Mesenchymal stem cell (in vitro differentiated cells and primary cell): Measurements from ENCODE around the gene AFAP1L2.
A peak's percentile ranks its signal among the peaks of the same experiment; 100 is the strongest.

Experiments
- DNase-seq: peaks from one replicate; pipeline ENCODE4 v3.0.0-alpha.2; 2013
- H2AFZ ChIP-seq: one replicate; pipeline ENCODE4 v1.6.1; 2013; ENCODE audit warnings: low read depth, mild to moderate bottlenecking, control low read depth, inconsistent platforms, low read length, moderate library complexity
- H2AK5ac ChIP-seq: 2 replicates; pipeline ENCODE4 v1.6.1; 2013; ENCODE audit warnings: low read length, moderate library complexity, mild to moderate bottlenecking, inconsistent platforms; ENCODE audit not compliant: severe bottlenecking
- H2BK120ac ChIP-seq: one replicate; pipeline ENCODE4 v1.6.1; 2013; ENCODE audit warnings: low read depth, mild to moderate bottlenecking, inconsistent platforms, low read length, moderate library complexity
- H2BK12ac ChIP-seq, 2 experiments: one replicate each; pipeline ENCODE4 v1.6.1; 2013; ENCODE audit warnings: inconsistent platforms in 2 of 2, low read length in 2 of 2, mild to moderate bottlenecking in 2 of 2, moderate library complexity in 2 of 2, control low read depth in 1 of 2
- H2BK15ac ChIP-seq: one replicate; pipeline ENCODE4 v1.6.1; 2013; ENCODE audit warnings: mild to moderate bottlenecking, low read depth, inconsistent platforms; ENCODE audit not compliant: poor library complexity, severe bottlenecking
- H2BK5ac ChIP-seq: 2 replicates; pipeline ENCODE4 v1.6.1; 2013; ENCODE audit warnings: low read depth, mild to moderate bottlenecking, low read length, control low read depth, inconsistent platforms; ENCODE audit not compliant: poor library complexity, severe bottlenecking
- H3K14ac ChIP-seq, 2 experiments: one replicate each; pipeline ENCODE4 v1.6.1; 2013; ENCODE audit warnings: inconsistent platforms in 2 of 2, low read length in 2 of 2, control low read depth in 1 of 2, mild to moderate bottlenecking in 1 of 2, moderate library complexity in 1 of 2
- H3K18ac ChIP-seq, 2 experiments: one replicate each; pipeline ENCODE4 v1.6.1; 2013; ENCODE audit warnings: inconsistent platforms in 2 of 2, low read length in 2 of 2, control low read depth in 1 of 2, low read depth in 1 of 2, mild to moderate bottlenecking in 1 of 2
- H3K23ac ChIP-seq, 2 experiments: one replicate each; pipeline ENCODE4 v1.6.1; 2013; ENCODE audit warnings: inconsistent platforms in 2 of 2, low read length in 2 of 2, mild to moderate bottlenecking in 2 of 2, moderate library complexity in 2 of 2, control low read depth in 1 of 2
- H3K27ac ChIP-seq: 2 replicates; pipeline ENCODE4 v1.5.1; 2013; ENCODE audit warnings: mild to moderate bottlenecking, moderate library complexity, low read length, control low read depth, inconsistent platforms; ENCODE audit not compliant: poor library complexity, severe bottlenecking
- H3K27me3 ChIP-seq, 2 experiments: 2 replicates each; pipeline versions ENCODE4 v1.6.1 to v1.7.0; 2013; ENCODE audit warnings: low read length in 2 of 2, mild to moderate bottlenecking in 2 of 2, moderate library complexity in 2 of 2, control low read depth in 1 of 2, inconsistent platforms in 1 of 2; ENCODE audit not compliant: control insufficient read depth in 1 of 2, insufficient read depth in 1 of 2
- H3K36me3 ChIP-seq, 2 experiments: 2 replicates each; pipeline versions ENCODE4 v1.6.1 to v1.7.0; 2013; ENCODE audit warnings: low read length in 2 of 2, control low read depth in 1 of 2, inconsistent platforms in 1 of 2, low read depth in 1 of 2, mild to moderate bottlenecking in 1 of 2; ENCODE audit not compliant: insufficient read depth in 2 of 2, control insufficient read depth in 1 of 2
- H3K4ac ChIP-seq, 2 experiments: one replicate each; pipeline ENCODE4 v1.6.1; 2013; ENCODE audit warnings: inconsistent platforms in 2 of 2, low read length in 2 of 2, mild to moderate bottlenecking in 2 of 2, moderate library complexity in 2 of 2, control low read depth in 1 of 2, low read depth in 1 of 2
- H3K4me1 ChIP-seq: 2 replicates; pipeline ENCODE4 v1.6.1; 2013; ENCODE audit warnings: low read depth, low read length, control low read depth; ENCODE audit not compliant: control insufficient read depth, insufficient read depth
- H3K4me2 ChIP-seq: 2 replicates; pipeline ENCODE4 v1.6.1; 2013; ENCODE audit warnings: low read length, mild to moderate bottlenecking, inconsistent platforms; ENCODE audit not compliant: poor library complexity, severe bottlenecking
- H3K4me3 ChIP-seq, 2 experiments: 2 replicates each; pipeline versions ENCODE4 v1.5.1 to v1.7.0; 2013; ENCODE audit warnings: low read length in 2 of 2, mild to moderate bottlenecking in 2 of 2, control low read depth in 1 of 2, low read depth in 1 of 2; ENCODE audit not compliant: insufficient read depth in 1 of 2
- H3K79me1 ChIP-seq: replicated peaks from 2 replicates; pipeline ENCODE4 v1.6.1; 2013; ENCODE audit warnings: mild to moderate bottlenecking, control low read depth, low read length, inconsistent platforms; ENCODE audit not compliant: poor library complexity, severe bottlenecking
- H3K9ac ChIP-seq: 2 replicates; pipeline ENCODE4 v1.7.0; 2013; ENCODE audit warnings: mild to moderate bottlenecking, low read length, moderate library complexity
- H3K9me3 ChIP-seq: 2 replicates; pipeline ENCODE4 v1.7.0; 2013; ENCODE audit warnings: mild to moderate bottlenecking, low read length; ENCODE audit not compliant: control insufficient read depth
- H4K8ac ChIP-seq: one replicate; pipeline ENCODE4 v1.6.1; 2013; ENCODE audit warnings: inconsistent platforms, mild to moderate bottlenecking, low read length, moderate library complexity
- H4K91ac ChIP-seq: one replicate; pipeline ENCODE4 v1.6.1; 2013; ENCODE audit warnings: mild to moderate bottlenecking, low read length, inconsistent platforms
- WGBS: methylation state at CpG from one replicate; pipeline ENCODE4 v1.1.7; 2013; ENCODE audit warnings: mixed read lengths; 5-methylcytosine and 5-hydroxymethylcytosine counted together

The AFAP1L2 gene

GRCh38 chr10:114362826-114363355 lies 41.4 kb downstream of the AFAP1L2 start:
- H3K9me3 ChIP-seq: no peaks in the 10 kb centered on the region
- H2AK5ac ChIP-seq: peak overlapping the region; percentile 53
- H3K9ac ChIP-seq: no peak overlapping the region
- peaks cover 0 to 36% of the 10 kb centered on the region in 2 experiments for H3K27me3 ChIP-seq
- H3K4me1 ChIP-seq: peaks cover 10% of the 10 kb centered on the region
- no peak overlapping the region for H3K14ac ChIP-seq
- peak overlapping the region; percentile 55 for H4K91ac ChIP-seq
- H2BK5ac ChIP-seq: no peak overlapping the region
- no peak overlapping the region for H3K27ac ChIP-seq
- H2AFZ ChIP-seq: no peak overlapping the region
- peak overlapping the region; percentile 51 for H4K8ac ChIP-seq
- peak overlapping the region; percentile 90 for H2BK15ac ChIP-seq
- no peak overlapping the region for H3K4me3 ChIP-seq
- no peak overlapping the region for H2BK120ac ChIP-seq
- DNase-seq: no peak
- peak overlapping the region; percentile 25 to 59 for H2BK12ac ChIP-seq
- no peak overlapping the region for H3K4ac ChIP-seq
- peak overlapping the region in 1 of 2 experiments; percentile 79 for H3K23ac ChIP-seq
- WGBS: 92% methylated on average over 16 of the region's 16 CpGs
- H3K18ac ChIP-seq: peak overlapping the region; percentile 55 to 64
- H3K36me3 ChIP-seq: no peaks in the 10 kb centered on the region
- H3K4me2 ChIP-seq: no peak overlapping the region
- no peaks in the 10 kb centered on the region for H3K79me1 ChIP-seq

- Histone ChIP-seq H3K14ac (no peak overlapping the region), H2BK120ac (no peak overlapping the region), H3K36me3 (no peaks in the 10 kb centered on the region), H2BK5ac (no peak overlapping the region), H3K4me2 (no peak overlapping the region), H3K4me1 (peaks cover 11% of the 10 kb centered on the region), H3K4ac (no peak overlapping the region), H3K27ac (no peak overlapping the region), H2BK15ac (no peak overlapping the region), H3K18ac (peak overlapping the region; percentile 34 to 60), H3K9ac (no peak overlapping the region), H3K79me1 (no peaks in the 10 kb centered on the region), H3K23ac (no peak overlapping the region), H2AFZ (no peak overlapping the region), H2AK5ac (peak overlapping the region; percentile 31), H4K8ac (no peak overlapping the region), H3K4me3 (no peak overlapping the region), H3K9me3 (no peaks in the 10 kb centered on the region), H4K91ac (no peak overlapping the region), H3K27me3 (peaks cover 0 to 36% of the 10 kb centered on the region in 2 experiments), H2BK12ac (peak overlapping the region in 1 of 2 experiments; percentile 16)
- WGBS: 80% methylated on average over 2 of the region's 2 CpGs
- DNase-seq: no peak
Observed at GRCh38 chr10:114359953-114360345, 44.4 kb downstream of the AFAP1L2 start.

- WGBS: 43% methylated on average over 3 of the region's 3 CpGs
- Histone ChIP-seq H3K4me1 (peaks cover 11% of the 10 kb centered on the region), H3K23ac (no peak overlapping the region), H3K27me3 (peaks cover 0 to 36% of the 10 kb centered on the region in 2 experiments), H2BK15ac (no peak overlapping the region), H2AFZ (no peak overlapping the region), H4K91ac (no peak overlapping the region), H3K9ac (no peak overlapping the region), H3K9me3 (no peaks in the 10 kb centered on the region), H2BK5ac (no peak overlapping the region), H3K27ac (peak overlapping the region; percentile 19), H2BK12ac (no peak overlapping the region), H3K4ac (no peak overlapping the region), H3K14ac (no peak overlapping the region), H4K8ac (no peak overlapping the region), H3K36me3 (no peaks in the 10 kb centered on the region), H3K4me2 (no peak overlapping the region), H3K4me3 (no peak overlapping the region), H2AK5ac (peak overlapping the region; percentile 31), H3K18ac (no peak overlapping the region), H2BK120ac (no peak overlapping the region), H3K79me1 (no peaks in the 10 kb centered on the region)
- DNase-seq: peak; percentile 64
Observed at GRCh38 chr10:114359041-114359952, 45.0 kb downstream of the AFAP1L2 start.

DNA sequence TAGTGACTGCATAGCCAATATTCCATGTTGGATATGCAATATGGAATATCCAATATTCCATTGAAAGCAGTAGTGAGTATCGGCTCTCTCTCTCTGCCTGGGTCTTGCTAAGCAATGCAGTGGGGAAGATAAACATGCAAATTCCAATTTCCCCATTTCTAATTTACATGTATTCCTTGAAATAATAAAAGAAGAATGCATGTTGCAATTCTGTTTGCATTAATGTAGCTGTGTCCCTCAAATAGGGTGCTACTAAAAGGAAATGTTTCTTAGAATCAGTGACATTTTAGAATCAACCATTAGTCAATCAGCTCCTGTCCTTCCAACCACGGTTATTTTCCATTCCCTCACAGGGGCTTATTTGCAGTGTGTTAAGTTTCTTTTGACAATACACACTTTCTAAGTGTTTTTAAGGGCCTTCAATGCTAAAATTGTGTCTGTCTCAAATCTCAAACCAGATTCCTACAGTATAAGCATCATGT lies 46.7 kb downstream of the AFAP1L2 start:
- Histone ChIP-seq H3K14ac (no peak overlapping the region), H3K18ac (peak overlapping the region in 1 of 2 experiments; percentile 86), H3K9me3 (no peaks in the 10 kb centered on the region), H3K27me3 (peaks cover 0 to 32% of the 10 kb centered on the region in 2 experiments), H2AK5ac (no peak overlapping the region), H2BK15ac (no peak overlapping the region), H3K4ac (peak overlapping the region in 1 of 2 experiments; percentile 86), H3K27ac (no peak overlapping the region), H3K36me3 (no peaks in the 10 kb centered on the region), H3K4me2 (no peak overlapping the region), H4K91ac (no peak overlapping the region), H4K8ac (no peak overlapping the region), H2AFZ (no peak overlapping the region), H3K23ac (no peak overlapping the region), H2BK5ac (no peak overlapping the region), H2BK12ac (peak overlapping the region in 1 of 2 experiments; percentile 95), H3K4me1 (peaks cover 9% of the 10 kb centered on the region), H2BK120ac (no peak overlapping the region), H3K9ac (no peak overlapping the region), H3K79me1 (no peaks in the 10 kb centered on the region), H3K4me3 (no peak overlapping the region)
- peak; percentile 61 for DNase-seq
- WGBS: no CpG with 5 or more reads among the region's 2 CpGs
